Coronary artery (tissue), 2 donors: ENCODE measurements around the gene SH3RF1.

ENCODE experiments used
- DNase-seq: peaks from one replicate; pipeline ENCODE4 v3.0.0-alpha.2; 2017; ENCODE audit warnings: low spot score
- H3K27ac ChIP-seq, 2 donors: fragments of 200-600 bp; sonication (generic); one replicate each; pipeline ENCODE4 v1.5.1; 2016 to 2019
- H3K4me3 ChIP-seq: fragments of 200-600 bp; sonication (generic); 2 replicates; pipeline ENCODE4 v1.5.1; 2016; ENCODE audit warnings: mild to moderate bottlenecking, moderate library complexity
- CTCF ChIP-seq: fragments of 200-600 bp; sonication (generic); IDR thresholded peaks from one replicate; pipeline ENCODE4 v1.5.1; 2019; ENCODE audit warnings: antibody characterized with exemption

SH3RF1 gene

GRCh38 chr4:169270810-169271691 lies at the start of gene SH3RF1:
SH3RF1 (minus strand) TSS chr4:169270956; CDS start chr4:169269212, 1,744 bp downstream.
- peak; percentile 94 for DNase-seq
- Histone ChIP-seq H3K4me3 (peak within 1 kb of the TSS; percentile 94), H3K27ac (peak within 1 kb of the TSS; percentile 96 to 98)
- TF ChIP-seq CTCF = peak; percentile 17

- Histone ChIP-seq H3K4me3 (peak overlapping the region; percentile 23), H3K27ac (no peak overlapping the region)
- DNase-seq = no peak
- no peak for TF ChIP-seq CTCF
Observed at GRCh38 chr4:169315530-169316343, 45.0 kb upstream of the SH3RF1 start.

GRCh38 chr4:169314906-169315305 lies 44.1 kb upstream of the SH3RF1 start:
- DNase-seq = no peak
- peak overlapping the region; percentile 17 for H3K4me3 ChIP-seq
- H3K27ac ChIP-seq = no peak overlapping the region
- no peak for TF ChIP-seq CTCF

GRCh38 chr4:169313732-169314131 lies 43.0 kb upstream of the SH3RF1 start:
- Histone ChIP-seq H3K27ac (no peak overlapping the region), H3K4me3 (no peak overlapping the region)
- no peak for TF ChIP-seq CTCF
- DNase-seq = no peak

- no peak for DNase-seq
- TF ChIP-seq CTCF = no peak
- Histone ChIP-seq H3K27ac (no peak overlapping the region), H3K4me3 (no peak overlapping the region)
Observed at GRCh38 chr4:169312690-169313422, 42.1 kb upstream of the SH3RF1 start.

GRCh38 chr4:169311643-169312365 lies 41.0 kb upstream of the SH3RF1 start:
- Histone ChIP-seq H3K4me3 (no peak overlapping the region), H3K27ac (no peak overlapping the region)
- TF ChIP-seq CTCF = peak; percentile 26
- no peak for DNase-seq
